GM21723 (cell line): Measurements from ENCODE around the gene IFT43.

Experiments
- ATAC-seq: cut with Tn5 transposase; IDR thresholded peaks from one replicate; pipeline ENCODE4 v1.9.1; 2021; ENCODE audit warnings: mild to moderate bottlenecking, moderate library complexity; ENCODE audit not compliant: unreplicated experiment

IFT43 gene

DNA sequence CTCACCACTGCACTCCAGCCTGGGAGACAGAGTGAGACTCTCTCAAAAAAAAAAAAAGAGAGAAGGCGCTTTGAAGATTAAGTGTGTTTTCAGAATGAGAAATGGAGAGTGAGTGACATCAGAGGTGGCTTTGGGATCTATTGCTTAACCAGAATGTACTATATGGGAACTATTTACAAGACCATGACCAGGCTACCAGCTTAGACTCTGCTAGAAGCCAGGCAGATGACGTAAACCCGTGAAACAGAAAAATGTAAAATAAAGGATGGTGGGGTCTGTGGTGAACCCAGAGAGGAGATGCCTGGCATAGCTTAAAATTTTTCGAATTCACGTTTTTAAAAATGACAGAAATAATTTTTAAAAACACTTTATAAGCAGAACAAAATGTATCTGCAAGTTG is 82.0 kb downstream of the IFT43 start:
- ATAC-seq, result no peak

- no peak for ATAC-seq
These were observed 88.2 kb downstream of the IFT43 start for GRCh38 chr14:76073717-76074116.

DNA sequence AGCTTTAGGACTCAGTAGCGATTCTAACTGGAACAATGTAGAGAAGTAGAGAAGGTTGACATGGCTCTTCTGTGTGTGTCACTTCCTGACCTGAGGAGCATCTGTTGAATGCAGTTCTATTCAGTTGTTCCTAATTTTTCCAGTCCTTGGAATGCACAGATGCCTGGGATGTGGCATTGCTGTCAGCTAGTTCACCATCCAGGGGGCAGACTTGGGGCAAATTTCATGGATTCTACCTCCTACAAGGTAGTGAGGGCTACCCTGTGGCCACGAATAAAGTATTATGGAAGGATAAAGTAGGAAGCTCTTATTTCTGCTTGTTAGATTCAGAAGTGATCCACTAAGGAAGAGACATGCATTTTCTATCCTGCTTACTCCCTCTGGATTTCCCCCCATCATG is 91.8 kb downstream of the IFT43 start:
- no peak for ATAC-seq

- ATAC-seq, result no peak
These were observed 92.9 kb downstream of the IFT43 start for GRCh38 chr14:76078501-76078900.

GRCh38 chr14:76080025-76080424 is 94.5 kb downstream of the IFT43 start:
- ATAC-seq, result no peak

DNA sequence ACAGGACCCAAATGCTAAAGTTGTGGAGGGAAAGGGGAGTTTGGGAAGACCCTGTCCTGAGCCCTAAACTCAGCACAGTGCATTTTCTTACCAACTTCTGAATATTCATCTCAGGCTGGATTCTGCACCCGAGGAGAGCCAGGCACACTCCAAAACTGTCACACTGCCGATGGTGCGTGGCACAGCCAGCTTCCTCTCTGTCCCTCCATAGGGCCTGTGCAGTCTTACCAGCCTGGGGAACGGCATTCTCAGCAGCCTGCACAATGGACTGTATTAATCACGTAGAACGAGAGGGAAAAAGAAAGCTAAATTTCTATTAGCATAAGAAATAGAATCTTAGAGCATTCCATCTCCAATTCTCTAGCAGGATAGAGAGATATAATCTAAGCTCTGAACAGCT is 94.9 kb downstream of the IFT43 start:
- ATAC-seq, result no peak

DNA sequence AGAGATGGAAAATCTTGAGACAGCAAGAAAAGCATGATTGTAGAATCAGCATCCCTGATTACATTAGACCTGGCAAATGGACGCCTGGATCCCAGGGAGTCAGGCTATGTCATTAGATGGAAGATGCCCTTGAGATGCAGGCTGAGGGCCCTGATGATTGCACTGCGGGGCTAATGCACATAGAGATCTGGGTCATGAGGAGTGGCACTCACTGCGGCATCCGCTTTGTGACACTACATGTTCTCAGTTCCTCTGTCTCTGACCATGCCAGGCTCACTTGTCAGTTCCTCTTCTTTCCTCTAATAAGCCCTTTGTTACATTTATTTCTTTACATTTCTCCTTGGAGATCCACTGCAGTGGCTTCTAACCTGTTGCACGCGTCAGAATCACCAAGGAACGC is 96.1 kb downstream of the IFT43 start:
- ATAC-seq, result no peak

DNA sequence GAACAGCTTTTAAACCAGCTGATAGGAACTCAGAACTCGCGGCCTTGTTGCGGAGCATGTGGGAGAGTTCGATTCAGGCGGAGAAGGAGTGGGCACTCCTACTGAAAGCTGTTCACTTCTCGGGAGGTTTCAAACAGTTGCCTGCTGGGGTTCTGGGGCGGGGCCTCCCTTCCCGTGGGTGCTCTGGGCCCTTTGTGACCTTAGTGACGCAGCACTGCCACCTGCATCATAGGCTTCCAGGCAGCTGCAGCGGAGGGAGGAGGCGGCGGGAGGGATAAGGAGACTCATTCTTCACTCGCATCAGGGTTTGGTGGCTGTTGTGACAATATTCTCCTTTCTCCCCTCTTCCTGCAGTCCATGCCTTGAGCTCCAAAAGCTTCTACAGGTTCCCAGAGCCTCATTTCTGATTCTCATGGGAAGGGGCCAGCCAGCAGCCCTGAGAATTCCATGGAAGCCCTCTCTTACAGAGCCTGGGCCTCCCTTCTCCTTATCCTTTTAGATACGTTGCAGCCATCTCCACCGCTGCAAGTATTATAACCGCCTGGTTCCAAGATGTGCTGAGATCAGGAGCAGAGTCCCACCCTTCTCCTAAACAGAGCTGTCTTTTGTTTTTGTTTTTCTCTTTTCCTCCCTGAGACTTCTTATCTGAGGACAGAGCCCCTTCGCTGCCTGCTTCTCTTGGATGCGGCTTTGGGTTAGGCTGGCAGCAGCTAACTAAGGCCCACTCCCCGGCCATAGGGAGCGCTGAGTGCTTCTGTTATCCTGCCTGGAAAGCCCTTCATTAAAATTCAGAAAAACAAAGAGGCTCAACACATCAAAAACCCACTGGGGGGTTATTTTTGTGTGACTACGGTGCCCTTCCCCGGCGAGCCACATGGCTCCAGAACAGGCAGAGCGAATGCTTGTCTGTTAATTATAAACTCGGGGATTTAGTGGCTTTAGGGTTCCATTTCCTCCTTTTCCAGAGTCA is 98.5 kb downstream of the IFT43 start:
- ATAC-seq, result no peak

GRCh38 chr14:76085358-76085757 is 99.8 kb downstream of the IFT43 start:
- ATAC-seq, result no peak

DNA sequence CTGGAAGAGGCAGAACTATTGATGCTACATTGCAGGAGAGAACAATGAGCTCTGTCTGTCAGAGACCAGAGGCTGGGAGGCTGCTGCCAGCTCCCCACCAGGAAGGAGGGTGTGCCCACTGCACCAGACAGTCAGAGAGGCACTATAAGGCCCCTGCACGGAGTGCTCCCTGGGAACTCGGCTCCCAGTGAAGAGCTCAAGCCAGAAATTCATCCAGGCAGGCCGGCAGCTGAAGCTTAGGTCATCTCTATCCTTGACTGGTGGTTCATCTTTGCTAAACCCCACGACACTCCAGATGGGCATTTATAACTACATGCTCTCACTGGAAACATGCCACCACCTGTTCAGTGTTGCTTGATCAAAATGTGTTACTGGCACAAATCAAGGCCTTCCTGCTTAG is 101.1 kb downstream of the IFT43 start:
- no peak for ATAC-seq

GRCh38 chr14:76088326-76088725 is 102.8 kb downstream of the IFT43 start:
- no peak for ATAC-seq

- ATAC-seq, result no peak
These were observed 103.4 kb downstream of the IFT43 start for GRCh38 chr14:76088771-76089571.

- ATAC-seq, result no peak
These were observed 104.0 kb downstream of the IFT43 start for GRCh38 chr14:76089575-76089974.

- no peak for ATAC-seq
These were observed 105.2 kb downstream of the IFT43 start for GRCh38 chr14:76090616-76091391.

GRCh38 chr14:76093077-76093476 is 107.5 kb downstream of the IFT43 start:
- no peak for ATAC-seq

DNA sequence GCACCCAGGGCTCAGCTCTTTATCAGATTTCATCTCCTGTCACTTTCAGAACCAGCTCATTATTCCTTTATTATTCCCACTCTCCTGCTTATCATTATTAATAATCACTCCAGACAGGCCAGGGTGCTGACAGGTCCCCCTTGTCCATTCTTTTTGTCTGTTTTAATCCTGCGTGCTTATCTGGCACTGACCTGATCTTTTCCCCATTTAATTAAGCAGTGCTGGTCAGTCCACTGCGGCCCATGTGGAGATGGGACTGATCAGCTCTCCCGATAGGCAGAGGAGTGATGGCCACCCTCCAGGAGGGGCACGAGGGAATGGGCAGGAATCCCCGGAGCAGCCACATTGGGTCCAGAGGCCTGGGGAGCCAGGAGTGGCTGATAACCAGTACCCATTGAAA is 110.7 kb downstream of the IFT43 start:
- ATAC-seq, result no peak

DNA sequence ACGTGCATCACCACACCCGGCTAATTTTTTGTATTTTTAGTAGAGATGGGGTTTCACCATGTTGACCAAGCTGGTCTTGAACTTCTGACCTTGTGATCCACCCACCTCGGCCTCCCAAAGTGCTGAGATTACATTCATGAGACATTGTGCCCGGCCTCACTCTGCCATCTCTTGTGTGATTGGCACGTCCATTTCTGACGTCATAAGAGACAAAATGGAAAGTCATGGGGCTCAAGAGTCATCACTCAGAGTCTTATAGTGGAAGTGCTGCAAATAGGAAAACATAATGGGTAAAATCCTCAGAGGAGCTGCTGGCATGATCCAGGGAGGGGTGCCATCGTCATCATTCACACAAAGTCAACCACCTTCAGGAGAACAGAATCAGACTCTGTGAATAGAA is 112.0 kb downstream of the IFT43 start:
- no peak for ATAC-seq

DNA sequence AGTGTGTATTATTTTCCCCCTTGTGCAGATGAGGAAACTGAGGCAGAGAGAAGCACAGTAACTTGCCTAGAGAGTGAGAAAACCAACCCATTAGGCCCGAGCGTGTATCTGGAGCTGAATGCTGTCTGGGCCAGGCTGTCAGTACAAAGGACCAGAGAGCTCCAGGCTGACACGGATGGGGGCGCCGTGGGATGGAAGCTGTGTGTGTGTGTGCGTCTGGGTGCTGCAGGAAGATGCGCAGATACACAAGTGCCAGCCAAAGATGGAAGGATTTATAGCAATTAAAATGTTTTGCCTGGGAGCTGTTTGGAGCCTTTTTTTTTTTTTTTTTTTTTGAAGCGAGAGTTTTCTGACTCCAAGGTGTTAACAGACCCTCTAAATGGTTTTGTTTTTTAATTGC is 112.5 kb downstream of the IFT43 start:
- ATAC-seq, result no peak

DNA sequence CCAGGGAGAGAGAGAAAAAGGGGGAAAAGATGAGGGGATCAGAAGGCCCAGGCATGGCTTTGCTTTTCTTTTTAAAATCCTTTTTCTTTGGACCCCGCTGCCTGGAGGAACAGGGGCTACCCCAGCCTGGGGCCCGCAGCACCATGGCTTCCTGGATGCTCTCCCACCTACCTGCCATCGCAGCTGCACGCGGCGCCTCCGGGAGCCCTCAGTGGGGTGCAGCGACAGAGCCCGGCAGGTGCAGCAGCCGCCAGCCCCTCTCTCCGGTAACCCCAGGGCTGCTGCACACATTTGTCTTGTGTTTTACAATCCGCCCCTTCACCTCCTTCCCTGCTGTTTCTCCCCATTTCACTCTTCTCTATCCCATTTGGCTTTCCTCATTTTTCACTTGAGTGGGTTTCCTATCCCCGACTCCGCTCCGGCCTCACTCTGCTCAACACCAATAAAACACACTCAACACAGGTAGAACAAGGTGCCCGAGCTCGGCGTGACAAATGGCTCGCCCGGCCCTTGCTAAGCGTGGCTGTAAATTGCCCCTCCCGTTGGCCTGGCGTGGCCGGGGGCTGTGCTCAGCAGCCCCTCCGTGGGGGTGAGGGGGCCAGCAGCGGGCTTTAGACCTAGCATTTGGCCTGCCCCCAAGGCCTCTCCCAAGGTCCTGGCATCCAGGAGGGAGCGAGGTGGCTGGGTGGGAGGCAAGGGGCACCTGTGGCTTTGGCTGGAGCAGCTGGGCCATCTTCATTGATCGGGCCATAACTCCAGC is 113.5 kb downstream of the IFT43 start:
- ATAC-seq, result no peak

DNA sequence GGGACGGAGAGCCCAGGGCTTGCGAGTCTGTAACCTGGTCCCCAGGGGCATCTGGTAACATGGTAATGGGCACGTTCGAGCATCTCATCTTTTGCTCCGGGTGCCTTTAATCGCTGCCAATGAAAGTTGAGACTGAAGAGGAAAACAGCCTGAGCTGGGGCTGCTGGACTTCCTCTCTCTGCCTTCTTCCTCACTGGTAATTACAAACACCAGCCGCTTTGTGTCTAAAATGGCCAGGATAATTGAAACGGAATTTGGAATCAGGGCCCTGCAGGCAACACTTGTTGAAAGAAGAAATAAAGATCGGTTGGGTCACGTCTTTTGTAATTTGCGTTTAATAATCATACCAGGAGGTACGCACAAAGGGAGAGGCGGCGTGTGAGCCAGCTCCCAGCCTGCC is 114.7 kb downstream of the IFT43 start:
- ATAC-seq, result no peak
